ENCODE measurements around the gene ZDHHC15. TPM values are rescaled to one million over a fixed set of nuclear protein-coding genes. Genes with fewer than 3 reads are reported as not detected.
"Not testable (repeated sequence)": the region's sequence is repeated elsewhere in the genome, so short reads cannot be mapped to it uniquely, and the experiment has no call there.

ZDHHC15 gene
- total RNA-seq, 1 donor = 1.1 TPM

DNA sequence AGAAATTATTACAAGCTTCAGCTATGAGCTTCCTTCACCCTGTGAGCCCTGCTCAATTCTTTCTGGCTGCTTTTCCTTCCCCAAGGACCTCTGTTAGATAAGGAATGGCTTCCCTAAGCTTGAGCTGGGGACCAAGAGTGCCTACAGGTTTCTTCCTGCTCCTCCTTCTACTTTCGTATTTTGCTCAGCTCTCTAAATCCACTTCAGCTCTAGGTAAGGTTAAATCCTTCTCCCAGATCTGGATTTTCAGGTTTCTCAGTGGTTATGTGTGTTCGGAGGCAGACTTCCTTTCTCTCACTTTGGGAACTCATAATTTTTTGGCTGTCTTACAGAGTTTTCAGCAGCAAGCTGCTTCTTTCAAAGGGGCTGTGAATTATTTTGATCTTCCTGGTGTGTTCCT is 21.9 kb upstream of the ZDHHC15 start:
- TF ChIP-seq, protein P1, sequence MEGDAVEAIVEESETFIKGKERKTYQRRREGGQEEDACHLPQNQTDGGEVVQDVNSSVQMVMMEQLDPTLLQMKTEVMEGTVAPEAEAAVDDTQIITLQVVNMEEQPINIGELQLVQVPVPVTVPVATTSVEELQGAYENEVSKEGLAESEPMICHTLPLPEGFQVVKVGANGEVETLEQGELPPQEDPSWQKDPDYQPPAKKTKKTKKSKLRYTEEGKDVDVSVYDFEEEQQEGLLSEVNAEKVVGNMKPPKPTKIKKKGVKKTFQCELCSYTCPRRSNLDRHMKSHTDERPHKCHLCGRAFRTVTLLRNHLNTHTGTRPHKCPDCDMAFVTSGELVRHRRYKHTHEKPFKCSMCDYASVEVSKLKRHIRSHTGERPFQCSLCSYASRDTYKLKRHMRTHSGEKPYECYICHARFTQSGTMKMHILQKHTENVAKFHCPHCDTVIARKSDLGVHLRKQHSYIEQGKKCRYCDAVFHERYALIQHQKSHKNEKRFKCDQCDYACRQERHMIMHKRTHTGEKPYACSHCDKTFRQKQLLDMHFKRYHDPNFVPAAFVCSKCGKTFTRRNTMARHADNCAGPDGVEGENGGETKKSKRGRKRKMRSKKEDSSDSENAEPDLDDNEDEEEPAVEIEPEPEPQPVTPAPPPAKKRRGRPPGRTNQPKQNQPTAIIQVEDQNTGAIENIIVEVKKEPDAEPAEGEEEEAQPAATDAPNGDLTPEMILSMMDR (IDR thresholded peaks at IDR 0.05; ENCODE audit: extremely low read depth, low read depth, low read length) = no peak
- H3K27me3 ChIP-seq (ENCODE audit: insufficient read depth, low read length) = no peaks in the 10 kb centered on the region
- no peaks in the 10 kb centered on the region for H3K9me3 ChIP-seq (ENCODE audit: low read depth, low read length)
- no peak for DNase-seq (ENCODE audit: insufficient read length, low spot score, missing footprints)
- no peak overlapping the region for H3K27ac ChIP-seq (ENCODE audit: low read depth, low read length)
- no peaks in the 10 kb centered on the region for H4K20me1 ChIP-seq (ENCODE audit: insufficient read depth, low read length)
- H3K4me2 ChIP-seq (ENCODE audit: insufficient read depth, low read length) = no peak overlapping the region
- H3K79me2 ChIP-seq (ENCODE audit: insufficient read depth, low read length) = no peaks in the 10 kb centered on the region
- no peaks in the 10 kb centered on the region for H3K4me1 ChIP-seq (ENCODE audit: insufficient read depth, low read length)
- no peak overlapping the region for H3K4me3 ChIP-seq (ENCODE audit: insufficient read depth, low read length)
- H3K36me3 ChIP-seq (ENCODE audit: insufficient read depth, low read length) = no peaks in the 10 kb centered on the region
- H2AFZ ChIP-seq (ENCODE audit: low read length) = no peak overlapping the region

DNA sequence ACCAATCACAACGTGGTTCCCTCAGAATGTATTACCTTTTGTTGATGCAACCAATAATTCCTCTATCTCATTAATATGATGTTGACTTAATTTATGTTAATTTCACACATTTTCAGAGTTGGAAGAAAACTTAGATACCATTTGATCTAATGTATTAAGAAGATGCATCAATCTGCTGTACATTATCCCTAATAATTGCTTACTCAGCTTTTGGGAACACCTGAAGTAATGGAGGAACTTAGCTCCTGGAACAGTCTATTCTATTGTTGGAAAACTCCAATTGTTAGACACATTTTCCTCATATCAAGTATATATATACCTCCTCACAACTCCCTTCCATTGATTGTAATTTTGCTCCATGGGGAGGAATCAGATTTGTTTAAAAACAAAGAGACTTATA is 38.9 kb downstream of the ZDHHC15 start:
- Histone ChIP-seq H3K27me3 (ENCODE audit: insufficient read depth, low read length) (no peaks in the 10 kb centered on the region), H3K4me3 (ENCODE audit: insufficient read depth, low read length) (no peak overlapping the region), H3K9me3 (ENCODE audit: low read depth, low read length) (no peaks in the 10 kb centered on the region), H2AFZ (ENCODE audit: low read length) (no peak overlapping the region), H3K36me3 (ENCODE audit: insufficient read depth, low read length) (no peaks in the 10 kb centered on the region), H3K4me2 (ENCODE audit: insufficient read depth, low read length) (no peak overlapping the region), H3K79me2 (ENCODE audit: insufficient read depth, low read length) (no peaks in the 10 kb centered on the region), H3K27ac (ENCODE audit: low read depth, low read length) (no peak overlapping the region), H4K20me1 (ENCODE audit: insufficient read depth, low read length) (no peaks in the 10 kb centered on the region), H3K4me1 (ENCODE audit: insufficient read depth, low read length) (no peaks in the 10 kb centered on the region)
- DNase-seq (ENCODE audit: insufficient read length, low spot score, missing footprints) = no peak
- TF ChIP-seq, protein P1 (IDR thresholded peaks at IDR 0.05; ENCODE audit: extremely low read depth, low read depth, low read length) = no peak

DNA sequence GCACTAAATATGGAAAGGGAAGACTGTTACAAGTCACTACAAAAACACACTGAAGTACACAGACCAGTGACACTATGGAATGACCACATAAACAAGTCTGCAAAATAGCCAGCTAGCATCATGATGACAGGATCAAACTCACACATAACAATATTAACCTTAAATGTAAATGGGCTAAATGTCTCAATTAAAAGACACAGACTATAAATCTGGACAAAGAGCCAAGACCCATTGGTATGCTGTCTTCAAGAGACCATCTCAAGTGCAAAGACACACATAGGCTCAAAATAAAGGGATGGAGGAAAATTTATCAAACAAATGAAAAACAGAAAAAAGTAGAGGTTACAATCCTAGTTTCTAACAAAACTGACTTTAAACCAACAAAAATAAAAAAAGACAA is 61.1 kb downstream of the ZDHHC15 start:
- not testable (repeated sequence) for H3K27me3 ChIP-seq (ENCODE audit: insufficient read depth, low read length); H3K4me3 ChIP-seq (ENCODE audit: insufficient read depth, low read length); H3K79me2 ChIP-seq (ENCODE audit: insufficient read depth, low read length); H4K20me1 ChIP-seq (ENCODE audit: insufficient read depth, low read length); H3K9me3 ChIP-seq (ENCODE audit: low read depth, low read length); H3K4me1 ChIP-seq (ENCODE audit: insufficient read depth, low read length); H3K27ac ChIP-seq (ENCODE audit: low read depth, low read length); H3K36me3 ChIP-seq (ENCODE audit: insufficient read depth, low read length); H3K4me2 ChIP-seq (ENCODE audit: insufficient read depth, low read length); H2AFZ ChIP-seq (ENCODE audit: low read length); DNase-seq (ENCODE audit: insufficient read length, low spot score, missing footprints)

DNA sequence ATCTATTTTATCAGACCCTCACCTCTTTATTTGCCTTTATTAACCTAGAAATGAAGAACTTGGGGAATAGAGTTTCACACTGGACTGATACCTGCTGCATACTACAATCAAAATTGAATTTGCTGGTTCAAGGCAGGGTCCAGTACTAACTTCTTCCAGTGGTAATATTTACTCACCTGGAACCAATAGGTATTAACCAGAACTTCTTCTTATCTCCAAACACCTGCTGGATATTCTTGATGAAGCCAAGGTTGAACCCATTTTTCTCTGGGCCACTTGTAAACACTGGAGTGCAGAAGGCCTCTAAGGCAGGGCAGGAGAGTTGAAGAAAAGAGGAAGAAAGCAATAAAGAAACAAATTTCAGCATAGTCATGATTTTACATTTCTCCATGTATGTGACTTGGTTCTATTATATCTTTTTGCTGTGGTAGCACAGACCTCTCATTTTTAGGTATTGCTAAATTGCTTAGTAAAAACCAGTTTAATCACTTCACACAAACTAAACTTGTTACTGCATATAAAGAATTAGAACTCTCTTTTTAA is 101.1 kb downstream of the ZDHHC15 start:
- DNase-seq (ENCODE audit: insufficient read length, low spot score, missing footprints) = no peak
- Histone ChIP-seq H3K4me1 (ENCODE audit: insufficient read depth, low read length) (no peaks in the 10 kb centered on the region), H2AFZ (ENCODE audit: low read length) (no peak overlapping the region), H3K9me3 (ENCODE audit: low read depth, low read length) (no peaks in the 10 kb centered on the region), H3K27me3 (ENCODE audit: insufficient read depth, low read length) (no peaks in the 10 kb centered on the region), H3K79me2 (ENCODE audit: insufficient read depth, low read length) (no peaks in the 10 kb centered on the region), H3K27ac (ENCODE audit: low read depth, low read length) (no peak overlapping the region), H3K36me3 (ENCODE audit: insufficient read depth, low read length) (no peaks in the 10 kb centered on the region), H3K4me3 (ENCODE audit: insufficient read depth, low read length) (no peak overlapping the region), H3K4me2 (ENCODE audit: insufficient read depth, low read length) (no peak overlapping the region), H4K20me1 (ENCODE audit: insufficient read depth, low read length) (no peaks in the 10 kb centered on the region)
- TF ChIP-seq, protein P1 (IDR thresholded peaks at IDR 0.05; ENCODE audit: extremely low read depth, low read depth, low read length) = no peak

DNA sequence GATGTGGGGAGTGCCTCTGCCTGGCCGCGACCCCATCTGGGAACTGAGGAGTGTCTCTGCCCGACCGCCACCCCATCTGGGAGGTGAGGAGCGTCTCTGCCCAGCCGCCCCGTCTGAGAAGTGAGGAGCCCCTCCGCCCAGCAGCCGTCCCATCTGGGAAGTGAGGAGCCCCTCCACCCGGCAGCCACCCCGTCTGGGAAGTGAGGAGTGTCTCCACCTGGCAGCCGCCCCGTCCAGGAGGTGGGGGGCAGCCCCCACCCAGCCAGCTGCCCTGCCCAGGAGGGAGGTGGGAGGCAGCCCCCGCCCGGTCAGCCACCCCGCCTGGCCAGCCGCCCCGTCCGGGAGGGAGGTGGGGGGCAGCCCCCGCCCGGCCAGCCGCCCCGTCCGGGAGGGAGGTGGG is 115.7 kb downstream of the ZDHHC15 start:
- DNase-seq (ENCODE audit: insufficient read length, low spot score, missing footprints); H3K79me2 ChIP-seq (ENCODE audit: insufficient read depth, low read length); H2AFZ ChIP-seq (ENCODE audit: low read length); H4K20me1 ChIP-seq (ENCODE audit: insufficient read depth, low read length); H3K36me3 ChIP-seq (ENCODE audit: insufficient read depth, low read length); H3K27ac ChIP-seq (ENCODE audit: low read depth, low read length); H3K9me3 ChIP-seq (ENCODE audit: low read depth, low read length); H3K4me1 ChIP-seq (ENCODE audit: insufficient read depth, low read length); H3K4me2 ChIP-seq (ENCODE audit: insufficient read depth, low read length); H3K27me3 ChIP-seq (ENCODE audit: insufficient read depth, low read length); H3K4me3 ChIP-seq (ENCODE audit: insufficient read depth, low read length): not testable (repeated sequence)

All from osteoblast (primary cell).